ENCODE data around the gene SARS1. TPM values are rescaled to one million over a fixed set of nuclear protein-coding genes. Genes with fewer than 3 reads are reported as not detected.

SARS1 gene
- total and polyA plus RNA-seq, 2 donors (not counting 1 experiment from before 2014, with no cell fraction given) = 59.1 to 115 TPM

DNA sequence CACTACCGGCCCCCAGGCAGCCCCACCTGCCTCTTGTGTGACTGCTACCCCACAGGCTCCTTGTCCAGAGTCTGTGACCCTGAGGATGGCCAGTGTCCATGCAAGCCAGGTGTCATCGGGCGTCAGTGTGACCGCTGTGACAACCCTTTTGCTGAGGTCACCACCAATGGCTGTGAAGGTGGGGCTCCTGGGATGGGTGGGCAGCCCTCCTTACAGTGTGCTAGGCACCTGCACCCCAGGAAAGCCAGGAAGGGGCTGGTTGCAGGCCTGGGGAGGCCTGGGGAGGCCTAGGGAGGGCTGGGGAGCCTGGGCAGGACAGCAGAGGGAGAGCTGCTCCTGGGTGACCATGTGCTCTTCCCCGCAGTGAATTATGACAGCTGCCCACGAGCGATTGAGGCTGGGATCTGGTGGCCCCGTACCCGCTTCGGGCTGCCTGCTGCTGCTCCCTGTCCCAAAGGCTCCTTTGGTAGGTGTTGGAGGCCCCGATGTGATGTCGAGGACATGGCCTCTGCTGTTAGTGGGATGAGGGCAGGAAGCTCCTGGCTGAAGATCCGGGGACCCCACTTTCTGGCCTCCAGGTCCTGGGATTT lies 52.1 kb downstream of the SARS1 start:
- no peaks in the 10 kb centered on the region for H3K36me3 ChIP-seq (replicated peaks in 1 of 2; ENCODE audit: control extremely low read depth in 1 of 2, control insufficient read depth in 1 of 2, extremely low read depth in 1 of 2, insufficient read depth in 2 of 2, low read length in 1 of 2)
- ChIA-PET CTCF (interaction anchor here (1.0 to 8.1 kb wide), 5 partner anchors 12 to 267 kb away, joined by 3 to 73 read pairs (median 8); no protein-coding TSS in a partner anchor), POLR2A (no interaction called here)
- Mint-ChIP-seq H3K4me3 (no peak overlapping the region), H3K9me3 (ENCODE audit: insufficient read depth) (no peaks in the 10 kb centered on the region), H3K27me3 (peaks cover 4% of the 10 kb centered on the region), H3K4me1 (peaks cover 4% of the 10 kb centered on the region), H3K27ac (no peak overlapping the region)
- WGBS (ENCODE audit: insufficient coverage) = 98% methylated on average over 10 of the region's 13 CpGs
- DNase-seq (no peak), ATAC-seq (ENCODE audit: low read depth) (no peak)
- peaks cover 0 to 4% (median 0%) of the 10 kb centered on the region in 4 experiments for H3K27me3 ChIP-seq (replicated peaks in 1 of 4; ENCODE audit: control extremely low read depth in 1 of 4, control insufficient read depth in 3 of 4, insufficient read depth in 4 of 4, low read length in 3 of 4)
- H4K20me1 ChIP-seq (ENCODE audit: control insufficient read depth, insufficient read depth, low read length, poor library complexity, severe bottlenecking) = no peaks in the 10 kb centered on the region
- intact Hi-C loops (cut with micrococcal nuclease) = no loop called here
- H3K9me3 ChIP-seq (ENCODE audit: control extremely low read depth in 1 of 3, control insufficient read depth in 2 of 3, insufficient read depth in 1 of 3, low read length in 2 of 3) = no peaks in the 10 kb centered on the region
- H2AFZ ChIP-seq (ENCODE audit: insufficient read depth, low read depth, low read length, poor library complexity, severe bottlenecking) = no peak overlapping the region
- no peaks in the 10 kb centered on the region for H3K79me2 ChIP-seq (ENCODE audit: control insufficient read depth, insufficient read depth, low read length)
- H3K4me1 ChIP-seq (ENCODE audit: control insufficient read depth in 2 of 2, insufficient read depth in 2 of 2, low read length in 2 of 2) = peaks cover 0 to 3% of the 10 kb centered on the region in 2 donors
- no peak overlapping the region for H3K4me2 ChIP-seq (replicated peaks; ENCODE audit: low read depth, low read length, poor library complexity, severe bottlenecking)
- no peak for TF ChIP-seq EZH2 (IDR thresholded peaks at IDR 0.05; ENCODE audit: borderline replicate concordance, insufficient read depth, low read depth, low read length, poor library complexity, severe bottlenecking)
- TF ChIP-seq, protein P1, sequence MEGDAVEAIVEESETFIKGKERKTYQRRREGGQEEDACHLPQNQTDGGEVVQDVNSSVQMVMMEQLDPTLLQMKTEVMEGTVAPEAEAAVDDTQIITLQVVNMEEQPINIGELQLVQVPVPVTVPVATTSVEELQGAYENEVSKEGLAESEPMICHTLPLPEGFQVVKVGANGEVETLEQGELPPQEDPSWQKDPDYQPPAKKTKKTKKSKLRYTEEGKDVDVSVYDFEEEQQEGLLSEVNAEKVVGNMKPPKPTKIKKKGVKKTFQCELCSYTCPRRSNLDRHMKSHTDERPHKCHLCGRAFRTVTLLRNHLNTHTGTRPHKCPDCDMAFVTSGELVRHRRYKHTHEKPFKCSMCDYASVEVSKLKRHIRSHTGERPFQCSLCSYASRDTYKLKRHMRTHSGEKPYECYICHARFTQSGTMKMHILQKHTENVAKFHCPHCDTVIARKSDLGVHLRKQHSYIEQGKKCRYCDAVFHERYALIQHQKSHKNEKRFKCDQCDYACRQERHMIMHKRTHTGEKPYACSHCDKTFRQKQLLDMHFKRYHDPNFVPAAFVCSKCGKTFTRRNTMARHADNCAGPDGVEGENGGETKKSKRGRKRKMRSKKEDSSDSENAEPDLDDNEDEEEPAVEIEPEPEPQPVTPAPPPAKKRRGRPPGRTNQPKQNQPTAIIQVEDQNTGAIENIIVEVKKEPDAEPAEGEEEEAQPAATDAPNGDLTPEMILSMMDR (IDR thresholded peaks at IDR 0.05) = no peak
- H3K9ac ChIP-seq (ENCODE audit: low read length) = no peak overlapping the region
- no peak overlapping the region for H3K4me3 ChIP-seq (ENCODE audit: control extremely low read depth in 1 of 5, extremely low read depth in 1 of 5, insufficient read depth in 1 of 5, low read depth in 2 of 5, low read length in 4 of 5)
- no peak overlapping the region for H3K27ac ChIP-seq (ENCODE audit: low read length in 2 of 2)

DNA sequence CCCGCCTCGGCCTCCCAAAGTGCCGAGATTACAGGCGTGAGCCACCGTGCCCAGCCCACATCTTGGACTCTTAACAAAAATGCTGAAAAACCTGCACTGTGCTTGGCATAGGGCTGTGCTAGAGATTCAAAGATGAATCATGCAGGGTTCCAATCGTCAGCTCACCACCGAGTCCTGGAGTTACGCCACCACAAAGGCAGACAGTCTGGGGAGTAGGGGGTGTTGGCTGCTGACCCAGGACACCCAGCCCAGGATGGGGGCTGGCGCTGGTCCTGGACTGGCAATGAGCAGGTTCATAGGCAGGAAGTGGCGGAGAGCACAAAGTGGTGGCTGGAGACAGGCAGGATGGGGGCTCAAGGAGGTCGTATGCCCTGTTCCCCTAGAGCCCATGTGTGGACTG lies 53.2 kb downstream of the SARS1 start:
- ChIA-PET CTCF (interaction anchor here (0.7 to 8.1 kb wide), 3 partner anchors 10 to 558 kb away, joined by 3 to 73 read pairs (median 3); no protein-coding TSS in a partner anchor), POLR2A (no interaction called here)
- H3K27me3 Mint-ChIP-seq = peaks cover 4% of the 10 kb centered on the region

More for the DNA sequence above, 53.2 kb downstream of the SARS1 start:
- no peak overlapping the region for H2AFZ ChIP-seq (ENCODE audit: insufficient read depth, low read depth, low read length, poor library complexity, severe bottlenecking)
- H3K4me3 ChIP-seq (ENCODE audit: control extremely low read depth in 1 of 5, extremely low read depth in 1 of 5, insufficient read depth in 1 of 5, low read depth in 2 of 5, low read length in 4 of 5) = no peak overlapping the region
- peaks cover 0 to 4% (median 0%) of the 10 kb centered on the region in 4 experiments for H3K27me3 ChIP-seq (replicated peaks in 1 of 4; ENCODE audit: control extremely low read depth in 1 of 4, control insufficient read depth in 3 of 4, insufficient read depth in 4 of 4, low read length in 3 of 4)
- H3K79me2 ChIP-seq (ENCODE audit: control insufficient read depth, insufficient read depth, low read length) = no peaks in the 10 kb centered on the region
- H3K36me3 ChIP-seq (replicated peaks in 1 of 2; ENCODE audit: control extremely low read depth in 1 of 2, control insufficient read depth in 1 of 2, extremely low read depth in 1 of 2, insufficient read depth in 2 of 2, low read length in 1 of 2) = no peaks in the 10 kb centered on the region
- Mint-ChIP-seq H3K9me3 (ENCODE audit: insufficient read depth) (no peaks in the 10 kb centered on the region), H3K4me1 (peaks cover 4% of the 10 kb centered on the region), H3K27ac (no peak overlapping the region), H3K4me3 (no peak overlapping the region)
- no peaks in the 10 kb centered on the region for H3K9me3 ChIP-seq (ENCODE audit: control extremely low read depth in 1 of 3, control insufficient read depth in 2 of 3, insufficient read depth in 1 of 3, low read length in 2 of 3)
- no peak overlapping the region for H3K4me2 ChIP-seq (replicated peaks; ENCODE audit: low read depth, low read length, poor library complexity, severe bottlenecking)
- H3K9ac ChIP-seq (ENCODE audit: low read length) = no peak overlapping the region
- 88% methylated on average over 11 of the region's 11 CpGs for WGBS (ENCODE audit: insufficient coverage)
- TF ChIP-seq, protein P1 (IDR thresholded peaks at IDR 0.05) = no peak
- no peak for TF ChIP-seq EZH2 (IDR thresholded peaks at IDR 0.05; ENCODE audit: borderline replicate concordance, insufficient read depth, low read depth, low read length, poor library complexity, severe bottlenecking)
- DNase-seq (no peak), ATAC-seq (ENCODE audit: low read depth) (no peak)
- H4K20me1 ChIP-seq (ENCODE audit: control insufficient read depth, insufficient read depth, low read length, poor library complexity, severe bottlenecking) = no peaks in the 10 kb centered on the region
- H3K4me1 ChIP-seq (ENCODE audit: control insufficient read depth in 2 of 2, insufficient read depth in 2 of 2, low read length in 2 of 2) = peaks cover 0 to 3% of the 10 kb centered on the region in 2 donors
- intact Hi-C loops (cut with micrococcal nuclease) = no loop called here
- no peak overlapping the region for H3K27ac ChIP-seq (ENCODE audit: low read length in 2 of 2)

Data from B cell (primary cell).